Hippocampal formation (tissue), 2 donors: ENCODE measurements around the gene SLC10A7.

Experiments used
- DNase-seq, 2 donors: peaks; one replicate each; lab custom pipeline; 2025; lab: John Stamatoyannopoulos, UW

SLC10A7 gene

GRCh38 chr4:146494143-146494542 is 27.6 kb downstream of the SLC10A7 start:
- DNase-seq: no peak

GRCh38 chr4:146490106-146490505 is 31.6 kb downstream of the SLC10A7 start:
- DNase-seq: no peak

GRCh38 chr4:146488495-146489174 is 33.1 kb downstream of the SLC10A7 start:
- DNase-seq: no peak

GRCh38 chr4:146486565-146486964 is 35.2 kb downstream of the SLC10A7 start:
- DNase-seq: no peak

GRCh38 chr4:146485968-146486367 is 35.8 kb downstream of the SLC10A7 start:
- DNase-seq: no peak

- no peak for DNase-seq
These were observed 39.0 kb downstream of the SLC10A7 start for GRCh38 chr4:146482788-146483187.

GRCh38 chr4:146481246-146481645 is 40.5 kb downstream of the SLC10A7 start:
- no peak for DNase-seq

GRCh38 chr4:146478009-146478408 is 43.7 kb downstream of the SLC10A7 start:
- DNase-seq: no peak

- no peak for DNase-seq
These were observed 44.7 kb downstream of the SLC10A7 start for GRCh38 chr4:146477054-146477453.

- no peak for DNase-seq
These were observed 49.3 kb downstream of the SLC10A7 start for GRCh38 chr4:146472404-146472803.

GRCh38 chr4:146470604-146471003 is 51.1 kb downstream of the SLC10A7 start:
- DNase-seq: no peak

GRCh38 chr4:146469022-146469421 is 52.7 kb downstream of the SLC10A7 start:
- DNase-seq: no peak

GRCh38 chr4:146465628-146466027 is 56.1 kb downstream of the SLC10A7 start:
- DNase-seq: no peak

GRCh38 chr4:146462251-146462650 is 59.5 kb downstream of the SLC10A7 start:
- no peak for DNase-seq

GRCh38 chr4:146458594-146458993 is 63.1 kb downstream of the SLC10A7 start:
- DNase-seq: no peak

- no peak for DNase-seq
These were observed 65.1 kb downstream of the SLC10A7 start for GRCh38 chr4:146456681-146457080.

- DNase-seq: no peak
These were observed 68.4 kb downstream of the SLC10A7 start for GRCh38 chr4:146453181-146453807.

- no peak for DNase-seq
These were observed 71.2 kb downstream of the SLC10A7 start for GRCh38 chr4:146450524-146450923.

GRCh38 chr4:146446555-146446954 is 75.2 kb downstream of the SLC10A7 start:
- no peak for DNase-seq

GRCh38 chr4:146445198-146446150 is 76.3 kb downstream of the SLC10A7 start:
- no peak for DNase-seq

GRCh38 chr4:146443525-146443924 is 78.2 kb downstream of the SLC10A7 start:
- DNase-seq: no peak

GRCh38 chr4:146442801-146443200 is 78.9 kb downstream of the SLC10A7 start:
- DNase-seq: no peak

- no peak for DNase-seq
These were observed 81.7 kb downstream of the SLC10A7 start for GRCh38 chr4:146439999-146440398.
